Nephron progenitor cell (in vitro differentiated cells): ENCODE data around the gene HDAC4.

ENCODE experiments used
- DNase-seq: peaks from one replicate; pipeline ENCODE4 v3.0.0; 2021
- H3K27ac Mint-ChIP-seq: 2 replicates; pipeline ENCODE4 v1.8.0; 2021; ENCODE audit warnings: mild to moderate bottlenecking, moderate library complexity, mixed read lengths
- H3K27me3 Mint-ChIP-seq: 2 replicates; pipeline ENCODE4 v1.8.0; 2021; ENCODE audit warnings: mild to moderate bottlenecking, low read depth, mixed read lengths; ENCODE audit not compliant: poor library complexity
- H3K36me3 Mint-ChIP-seq: 2 replicates; pipeline ENCODE4 v1.8.0; 2021; ENCODE audit warnings: low read depth, mixed read lengths
- H3K4me1 Mint-ChIP-seq: 2 replicates; pipeline ENCODE4 v1.8.0; 2021; ENCODE audit warnings: mixed read lengths
- H3K4me3 Mint-ChIP-seq: 2 replicates; pipeline ENCODE4 v1.8.0; 2021; ENCODE audit warnings: mild to moderate bottlenecking, moderate library complexity, mixed read lengths
- H3K9me3 Mint-ChIP-seq: 2 replicates; pipeline ENCODE4 v1.8.0; 2021; ENCODE audit warnings: mild to moderate bottlenecking, moderate library complexity, mixed read lengths
- CTCF ChIP-seq: fragments of 200-600 bp; sonication (generic); IDR thresholded peaks from 2 replicates; pipeline ENCODE4 v1.5.0; 2021; ENCODE audit warnings: antibody characterized with exemption

Gene HDAC4

GRCh38 chr2:239114119-239114581 is 286.7 kb downstream of the HDAC4 start:
- H3K4me3 Mint-ChIP-seq = no peak overlapping the region
- H3K4me1 Mint-ChIP-seq = peaks cover 38% of the 10 kb centered on the region
- TF ChIP-seq CTCF = no peak
- DNase-seq = no peak
- peak overlapping the region; percentile 83 for H3K27ac Mint-ChIP-seq
- peaks cover 3% of the 10 kb centered on the region for H3K27me3 Mint-ChIP-seq
- H3K9me3 Mint-ChIP-seq = no peaks in the 10 kb centered on the region
- H3K36me3 Mint-ChIP-seq = peaks cover 23% of the 10 kb centered on the region

GRCh38 chr2:239113615-239114014 is 287.2 kb downstream of the HDAC4 start:
- no peak for TF ChIP-seq CTCF
- H3K9me3 Mint-ChIP-seq = no peaks in the 10 kb centered on the region
- peaks cover 23% of the 10 kb centered on the region for H3K36me3 Mint-ChIP-seq
- no peak overlapping the region for H3K4me3 Mint-ChIP-seq
- peaks cover 34% of the 10 kb centered on the region for H3K4me1 Mint-ChIP-seq
- peaks cover 3% of the 10 kb centered on the region for H3K27me3 Mint-ChIP-seq
- peak overlapping the region; percentile 83 for H3K27ac Mint-ChIP-seq
- DNase-seq = no peak

- no peak overlapping the region for H3K4me3 Mint-ChIP-seq
- peak overlapping the region; percentile 78 for H3K27ac Mint-ChIP-seq
Observed at GRCh38 chr2:239113171-239113570, 287.6 kb downstream of the HDAC4 start.

GRCh38 chr2:239112127-239112774 is 288.6 kb downstream of the HDAC4 start:
- no peak for DNase-seq
- H3K27ac Mint-ChIP-seq = no peak overlapping the region
- peaks cover 3% of the 10 kb centered on the region for H3K27me3 Mint-ChIP-seq
- H3K9me3 Mint-ChIP-seq = no peaks in the 10 kb centered on the region
- H3K36me3 Mint-ChIP-seq = peaks cover 20% of the 10 kb centered on the region
- H3K4me3 Mint-ChIP-seq = no peak overlapping the region
- peaks cover 21% of the 10 kb centered on the region for H3K4me1 Mint-ChIP-seq
- TF ChIP-seq CTCF = no peak

More at GRCh38 chr2:239113171-239113570, 287.6 kb downstream of the HDAC4 start:
- Mint-ChIP-seq H3K36me3 (peaks cover 23% of the 10 kb centered on the region), H3K27me3 (peaks cover 3% of the 10 kb centered on the region), H3K4me1 (peaks cover 30% of the 10 kb centered on the region), H3K9me3 (no peaks in the 10 kb centered on the region)
- no peak for TF ChIP-seq CTCF
- DNase-seq = no peak

GRCh38 chr2:239111401-239112100 is 289.3 kb downstream of the HDAC4 start:
- no peak for DNase-seq
- H3K9me3 Mint-ChIP-seq = no peaks in the 10 kb centered on the region
- H3K27me3 Mint-ChIP-seq = no peaks in the 10 kb centered on the region
- H3K4me3 Mint-ChIP-seq = no peak overlapping the region
- TF ChIP-seq CTCF = no peak
- H3K4me1 Mint-ChIP-seq = peaks cover 14% of the 10 kb centered on the region
- H3K36me3 Mint-ChIP-seq = peaks cover 13% of the 10 kb centered on the region
- no peak overlapping the region for H3K27ac Mint-ChIP-seq
